ENCODE measurements around the gene CD48.

Gene CD48

DNA sequence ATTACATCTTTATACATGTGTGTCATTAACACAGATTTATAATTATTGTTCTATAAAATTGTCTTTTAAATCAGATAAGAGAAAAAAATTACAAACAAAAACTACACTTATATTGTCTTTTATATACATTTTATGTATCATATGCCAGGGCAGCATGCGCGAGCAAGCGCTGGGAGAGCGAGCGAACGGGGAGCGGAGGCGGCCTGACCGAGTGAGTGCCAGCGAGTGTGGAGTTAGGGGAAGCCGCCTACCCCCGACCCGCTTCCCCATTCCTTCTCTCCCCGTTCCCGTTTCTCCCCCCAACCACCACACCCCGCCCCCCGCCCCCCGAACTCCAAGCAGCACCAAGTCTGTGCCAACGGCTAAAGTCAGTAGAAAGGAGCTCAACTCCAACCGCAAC lies 41.8 kb downstream of the CD48 start:
- no peak overlapping the region for H3K4me3 Mint-ChIP-seq
- DNase-seq, result no peak
- peaks cover 40% of the 10 kb centered on the region for H3K4me1 Mint-ChIP-seq
- H3K9me3 Mint-ChIP-seq, result peaks cover 18% of the 10 kb centered on the region
- no peak overlapping the region for H3K27ac Mint-ChIP-seq
- ATAC-seq, result no peak
- H3K27me3 Mint-ChIP-seq, result no peaks in the 10 kb centered on the region
- peaks cover 29% of the 10 kb centered on the region for H3K36me3 Mint-ChIP-seq (ENCODE audit: low read depth)

DNA sequence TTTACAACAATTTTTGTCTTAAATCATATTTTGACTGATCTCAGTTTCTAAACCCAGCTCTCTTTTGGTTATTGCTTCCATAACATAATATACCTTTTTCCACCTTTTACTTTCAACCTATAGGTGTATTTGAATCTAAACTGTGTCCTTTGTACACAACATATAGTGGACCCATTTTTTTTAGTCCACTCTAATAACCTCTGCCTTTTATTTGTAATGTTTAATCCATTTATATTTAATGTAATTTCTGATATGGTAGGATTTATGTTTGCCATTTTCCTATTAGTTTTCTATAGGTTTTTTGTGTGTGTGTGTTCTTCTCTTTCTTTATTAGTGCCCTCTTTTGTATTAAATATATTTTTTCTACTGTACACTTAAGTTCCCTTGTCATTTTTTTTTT lies 42.3 kb downstream of the CD48 start:
- peaks cover 29% of the 10 kb centered on the region for H3K36me3 Mint-ChIP-seq (ENCODE audit: low read depth)
- H3K4me1 Mint-ChIP-seq, result peaks cover 45% of the 10 kb centered on the region
- H3K27ac Mint-ChIP-seq, result no peak overlapping the region
- ATAC-seq (no peak), DNase-seq (no peak)
- no peaks in the 10 kb centered on the region for H3K27me3 Mint-ChIP-seq
- peaks cover 18% of the 10 kb centered on the region for H3K9me3 Mint-ChIP-seq
- H3K4me3 Mint-ChIP-seq, result no peak overlapping the region

DNA sequence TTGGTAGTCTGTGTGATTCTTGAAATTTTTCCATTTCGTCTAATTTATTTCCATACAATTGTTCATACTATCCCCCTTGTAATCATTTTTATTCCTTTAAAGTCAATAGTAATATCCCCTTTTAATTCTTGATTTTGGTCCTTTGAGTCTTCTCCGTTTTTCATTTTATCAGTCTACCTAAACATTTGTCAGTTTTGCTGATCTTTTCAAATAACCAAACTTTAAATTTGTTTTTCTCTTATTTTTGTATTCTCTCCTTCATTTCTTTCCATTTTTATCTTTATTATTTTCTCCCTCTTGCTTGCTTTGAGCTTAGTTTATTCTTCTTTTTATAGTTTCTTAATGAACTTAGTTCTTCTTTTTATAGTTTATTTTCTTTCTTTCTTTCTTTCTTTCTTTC lies 43.7 kb downstream of the CD48 start:
- Mint-ChIP-seq H3K4me3 (no peak overlapping the region), H3K4me1 (peaks cover 57% of the 10 kb centered on the region), H3K27me3 (no peaks in the 10 kb centered on the region), H3K27ac (no peak overlapping the region), H3K9me3 (peaks cover 18% of the 10 kb centered on the region), H3K36me3 (ENCODE audit: low read depth) (peaks cover 29% of the 10 kb centered on the region)
- DNase-seq, result no peak
- ATAC-seq, result no peak

DNA sequence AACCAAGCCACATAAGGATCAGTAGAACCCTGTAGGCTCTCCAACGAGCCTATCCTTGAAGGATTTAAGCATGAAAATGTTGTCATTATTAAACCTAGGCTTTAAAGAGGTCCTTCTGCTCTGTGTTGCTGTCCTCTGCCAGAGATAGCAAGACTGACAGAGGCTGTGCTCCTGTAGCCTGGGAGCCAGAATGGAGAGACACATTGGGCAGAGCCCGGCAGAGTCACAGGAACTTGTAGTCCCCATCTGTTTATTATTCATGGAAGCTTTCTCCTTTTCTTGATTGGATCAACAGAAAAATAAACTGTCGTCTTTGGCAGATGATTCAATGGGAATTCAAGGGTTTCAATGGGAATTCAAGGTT lies 45.6 kb downstream of the CD48 start:
- H3K4me1 Mint-ChIP-seq, result peaks cover 64% of the 10 kb centered on the region
- peaks cover 18% of the 10 kb centered on the region for H3K9me3 Mint-ChIP-seq
- DNase-seq (no peak), ATAC-seq (no peak)
- peaks cover 27% of the 10 kb centered on the region for H3K36me3 Mint-ChIP-seq (ENCODE audit: low read depth)
- peak overlapping the region; percentile 58 for H3K4me3 Mint-ChIP-seq
- H3K27ac Mint-ChIP-seq, result peak overlapping the region; percentile 91
- no peaks in the 10 kb centered on the region for H3K27me3 Mint-ChIP-seq

DNA sequence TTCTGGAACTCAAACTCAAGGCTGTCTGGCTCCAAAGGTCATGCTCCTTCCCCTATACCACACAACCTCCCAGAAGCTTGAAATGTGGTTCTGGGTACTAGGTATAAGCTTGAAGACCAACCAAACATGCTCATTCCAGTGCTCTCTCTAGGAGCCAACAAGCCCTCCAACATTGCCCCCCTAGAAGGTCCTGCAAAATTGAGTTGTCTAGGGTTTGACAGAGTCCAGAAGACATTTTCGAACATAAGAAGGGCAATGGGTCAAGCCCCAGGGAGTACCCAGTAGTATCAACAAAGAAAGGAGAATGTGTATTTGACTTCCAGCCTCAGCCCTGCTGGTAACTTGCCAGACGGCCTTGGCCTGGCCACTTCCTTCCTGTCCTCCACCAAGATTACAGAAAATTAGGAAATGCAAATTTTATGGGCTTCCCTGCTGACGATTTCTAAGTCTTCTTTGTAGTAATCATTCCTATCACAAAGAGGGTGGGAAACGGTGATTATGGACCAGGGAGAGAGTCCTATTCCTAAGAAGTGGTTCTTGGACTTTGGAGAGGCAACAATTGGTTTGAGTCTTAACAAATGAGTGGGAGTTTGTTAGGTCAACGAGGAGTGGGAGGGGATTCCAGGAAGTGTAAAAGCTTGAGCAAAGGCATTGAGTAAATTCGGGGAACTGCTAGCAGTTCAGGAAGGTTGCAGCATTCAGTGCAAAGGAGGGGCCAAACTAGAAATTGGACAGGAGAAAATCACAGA lies 46.1 kb downstream of the CD48 start:
- Mint-ChIP-seq H3K27me3 (no peaks in the 10 kb centered on the region), H3K4me3 (peak overlapping the region; percentile 58), H3K9me3 (peaks cover 19% of the 10 kb centered on the region), H3K36me3 (ENCODE audit: low read depth) (peaks cover 23% of the 10 kb centered on the region), H3K4me1 (peaks cover 59% of the 10 kb centered on the region), H3K27ac (peak overlapping the region; percentile 91)
- ATAC-seq (peak; percentile 65), DNase-seq (no peak)

DNA sequence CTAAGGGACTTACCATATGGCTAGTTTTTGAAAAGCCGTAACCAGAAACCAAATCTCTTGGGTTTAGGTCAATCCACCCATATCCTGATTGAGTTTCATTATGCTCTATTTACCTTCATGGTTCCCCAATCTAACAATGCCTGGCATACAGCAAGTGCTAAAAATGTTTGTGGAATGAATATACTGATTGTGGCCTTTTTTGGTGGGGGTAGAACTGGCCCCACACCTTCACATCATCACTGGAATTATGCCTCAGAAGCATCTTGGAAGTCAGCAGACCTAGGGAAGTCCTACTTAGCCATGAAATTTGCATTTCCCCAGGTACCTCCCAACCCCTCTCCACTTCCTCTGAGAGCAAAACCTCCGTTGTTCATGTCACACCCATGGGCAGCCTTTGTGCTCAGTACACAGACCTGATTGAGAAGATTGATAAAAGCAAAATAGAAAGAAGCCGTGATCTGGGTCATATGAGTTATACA lies 47.0 kb downstream of the CD48 start:
- DNase-seq, result no peak
- H3K4me1 Mint-ChIP-seq, result peaks cover 59% of the 10 kb centered on the region
- H3K27ac Mint-ChIP-seq, result peak overlapping the region; percentile 91

DNA sequence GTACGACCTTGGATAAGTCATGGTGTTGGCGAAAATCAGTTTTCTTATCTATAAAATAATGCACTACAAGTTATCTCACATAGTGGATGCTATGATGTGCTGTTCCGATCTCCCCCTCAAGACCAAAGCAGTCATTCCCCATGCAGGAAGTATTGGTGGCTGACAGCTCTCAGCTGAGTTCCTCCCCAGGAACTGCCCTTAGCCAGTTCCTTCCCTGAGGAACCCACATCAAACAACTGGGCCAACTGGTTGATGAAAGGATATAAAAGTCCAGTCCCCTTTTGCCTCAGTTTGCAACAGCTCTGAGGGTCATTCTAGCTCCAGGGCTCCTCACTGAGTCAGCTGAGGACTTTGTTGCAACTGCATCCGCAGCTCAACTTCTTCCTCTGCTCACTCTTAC lies 48.7 kb downstream of the CD48 start:
- Mint-ChIP-seq H3K4me3 (no peak overlapping the region), H3K4me1 (peaks cover 68% of the 10 kb centered on the region), H3K9me3 (peaks cover 14% of the 10 kb centered on the region), H3K36me3 (ENCODE audit: low read depth) (peaks cover 15% of the 10 kb centered on the region), H3K27me3 (no peaks in the 10 kb centered on the region), H3K27ac (no peak overlapping the region)
- no peak for DNase-seq
- ATAC-seq, result no peak

More for the DNA sequence above, 47.0 kb downstream of the CD48 start:
- peak overlapping the region; percentile 58 for H3K4me3 Mint-ChIP-seq
- peaks cover 20% of the 10 kb centered on the region for H3K9me3 Mint-ChIP-seq
- H3K27me3 Mint-ChIP-seq, result no peaks in the 10 kb centered on the region
- peak; percentile 90 for ATAC-seq
- peaks cover 23% of the 10 kb centered on the region for H3K36me3 Mint-ChIP-seq (ENCODE audit: low read depth)

DNA sequence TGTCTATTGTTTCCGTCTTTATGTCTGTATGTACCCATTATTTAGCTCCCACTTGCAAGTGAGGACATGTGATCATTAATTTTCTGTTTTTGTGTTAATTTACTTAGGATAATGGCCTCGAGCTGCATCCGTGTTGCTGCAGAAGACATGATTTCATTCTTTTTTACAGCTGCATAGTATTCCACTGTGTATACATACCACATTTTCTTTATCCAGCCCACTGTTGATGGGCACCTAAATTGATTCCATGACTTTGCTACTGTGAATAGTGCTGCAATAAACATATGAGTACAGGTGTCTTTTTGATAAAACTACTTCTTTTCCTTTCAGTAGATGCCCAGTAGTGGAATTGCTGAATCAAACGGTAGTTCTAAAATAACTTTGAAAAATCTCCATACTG lies 52.1 kb downstream of the CD48 start:
- Mint-ChIP-seq H3K9me3 (peaks cover 14% of the 10 kb centered on the region), H3K27me3 (no peaks in the 10 kb centered on the region), H3K4me1 (peaks cover 60% of the 10 kb centered on the region), H3K4me3 (no peak overlapping the region), H3K36me3 (ENCODE audit: low read depth) (peaks cover 9% of the 10 kb centered on the region), H3K27ac (no peak overlapping the region)
- ATAC-seq (no peak), DNase-seq (no peak)

DNA sequence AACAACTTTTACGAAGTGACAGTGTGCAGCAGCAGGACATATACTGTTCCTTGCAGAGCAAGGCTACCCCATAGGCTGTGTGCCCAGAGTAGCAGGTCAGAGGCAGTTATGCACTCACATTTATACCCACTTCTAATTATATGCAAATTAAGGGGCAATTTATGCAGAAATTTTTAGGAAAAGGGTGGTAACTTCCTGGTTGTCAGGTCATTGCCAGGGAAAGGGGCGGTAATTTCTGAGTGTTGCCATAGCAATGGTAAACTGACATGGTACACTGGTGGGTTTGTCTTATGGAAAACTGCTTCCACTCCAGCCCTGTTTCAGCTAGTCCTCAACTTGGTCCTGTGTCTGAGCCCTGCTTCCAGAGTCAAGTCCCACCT lies 52.8 kb downstream of the CD48 start:
- peaks cover 9% of the 10 kb centered on the region for H3K36me3 Mint-ChIP-seq (ENCODE audit: low read depth)

DNA sequence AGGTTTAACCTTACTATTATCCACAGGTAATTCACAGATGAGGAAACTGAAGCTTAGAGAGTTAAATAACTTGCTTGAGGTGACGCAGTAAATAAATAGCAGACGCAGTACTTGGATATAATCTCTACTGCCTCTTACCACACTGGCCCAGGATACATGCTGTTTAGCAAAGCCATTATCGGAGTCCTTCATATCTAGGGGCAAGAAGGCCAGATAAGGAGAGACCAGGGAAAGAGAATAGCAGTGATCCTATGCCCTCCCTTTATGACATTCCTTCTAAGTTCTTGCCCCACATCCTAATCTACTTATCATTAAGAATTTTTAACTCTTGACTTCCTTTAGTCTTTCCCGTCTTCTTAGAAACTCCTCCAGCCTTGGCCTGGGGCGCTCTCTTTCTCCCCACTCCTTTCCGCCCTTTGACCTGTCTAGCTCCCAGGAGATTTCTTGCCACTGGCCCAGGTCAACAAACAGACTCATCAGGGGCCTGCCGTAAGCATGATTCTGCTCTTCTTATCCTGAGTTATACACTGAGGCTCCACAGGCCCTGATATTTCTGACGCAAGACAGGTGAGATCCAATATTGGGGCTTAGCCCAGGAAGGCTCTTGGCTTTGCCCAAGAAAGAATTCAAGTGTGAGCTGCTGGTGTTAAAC lies 53.3 kb downstream of the CD48 start:
- no peaks in the 10 kb centered on the region for H3K27me3 Mint-ChIP-seq
- no peak overlapping the region for H3K27ac Mint-ChIP-seq
- DNase-seq, result no peak
- ATAC-seq, result no peak
- H3K4me1 Mint-ChIP-seq, result peaks cover 62% of the 10 kb centered on the region
- H3K4me3 Mint-ChIP-seq, result no peak overlapping the region
- peaks cover 14% of the 10 kb centered on the region for H3K9me3 Mint-ChIP-seq
- peaks cover 9% of the 10 kb centered on the region for H3K36me3 Mint-ChIP-seq (ENCODE audit: low read depth)

More for the DNA sequence above, 52.8 kb downstream of the CD48 start:
- no peak overlapping the region for H3K27ac Mint-ChIP-seq
- ATAC-seq (no peak), DNase-seq (no peak)
- H3K4me3 Mint-ChIP-seq, result no peak overlapping the region
- peaks cover 14% of the 10 kb centered on the region for H3K9me3 Mint-ChIP-seq
- H3K27me3 Mint-ChIP-seq, result no peaks in the 10 kb centered on the region
- peaks cover 60% of the 10 kb centered on the region for H3K4me1 Mint-ChIP-seq

DNA sequence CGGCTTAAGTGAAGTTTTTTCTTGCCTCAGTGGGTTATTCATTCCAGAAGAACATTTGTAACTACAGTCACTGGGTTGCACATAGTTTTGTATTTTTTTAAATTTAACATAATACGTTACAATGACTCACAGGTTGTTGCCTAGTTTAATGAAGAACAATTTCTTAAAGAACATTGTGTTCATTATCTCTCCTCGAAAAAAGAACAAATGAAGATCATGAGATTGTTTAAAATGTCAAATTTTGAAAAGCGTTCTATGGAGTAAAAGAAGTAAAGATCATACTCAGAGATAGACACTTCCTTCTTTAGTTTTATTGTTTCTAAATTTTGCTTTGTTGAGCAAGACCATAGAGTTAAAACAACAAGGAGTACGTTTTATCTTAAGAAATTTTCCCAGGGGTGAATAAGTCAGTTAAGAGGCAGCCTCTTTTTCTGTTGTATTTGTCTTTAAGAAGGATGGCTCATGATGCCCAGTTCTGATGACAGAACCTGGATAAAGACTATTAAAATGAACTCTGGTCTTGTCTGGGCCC lies 54.3 kb downstream of the CD48 start:
- Mint-ChIP-seq H3K36me3 (ENCODE audit: low read depth) (peaks cover 9% of the 10 kb centered on the region), H3K27me3 (no peaks in the 10 kb centered on the region), H3K4me3 (no peak overlapping the region), H3K9me3 (peaks cover 14% of the 10 kb centered on the region), H3K4me1 (peaks cover 62% of the 10 kb centered on the region), H3K27ac (peak overlapping the region; percentile 23)
- no peak for ATAC-seq
- DNase-seq, result no peak

DNA sequence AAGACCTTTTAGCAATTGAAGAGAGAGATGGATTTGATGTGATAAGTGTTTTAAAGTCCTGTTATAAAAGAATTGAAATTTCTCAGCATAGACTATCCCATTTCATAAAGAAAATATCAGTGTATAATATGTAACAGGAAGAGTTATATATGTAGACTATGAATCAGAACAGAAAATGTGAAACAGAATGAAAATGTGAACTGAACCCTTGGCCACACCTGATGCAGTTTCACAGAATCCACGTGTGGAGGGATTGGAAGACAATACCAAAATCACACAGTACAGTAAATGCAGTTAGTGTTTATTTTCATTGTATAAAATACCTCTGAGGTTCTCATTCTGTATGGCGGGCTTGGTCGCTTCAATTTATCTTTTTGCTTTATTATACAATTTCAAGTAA lies 54.9 kb downstream of the CD48 start:
- Mint-ChIP-seq H3K4me3 (no peak overlapping the region), H3K27me3 (no peaks in the 10 kb centered on the region)

DNA sequence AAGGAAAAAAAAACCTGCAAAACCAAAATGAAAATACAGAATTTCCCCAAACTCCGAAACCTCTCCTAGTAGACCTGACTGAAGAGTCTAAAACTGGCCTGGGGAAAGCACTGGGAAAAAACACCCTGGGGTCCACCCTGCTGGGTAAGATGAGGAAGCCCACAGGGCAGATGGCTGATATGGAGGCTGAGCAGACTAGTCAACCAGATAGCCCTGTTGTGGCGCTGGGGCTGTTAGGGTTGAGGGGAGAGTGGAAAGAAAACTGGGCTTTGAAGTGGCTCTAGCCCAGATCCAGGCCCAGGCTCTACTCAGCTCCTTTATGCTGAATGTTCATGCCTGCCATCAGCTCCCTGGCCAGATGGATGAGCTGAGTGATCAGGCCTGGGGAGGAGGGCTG lies 58.0 kb downstream of the CD48 start:
- H3K4me1 Mint-ChIP-seq, result peaks cover 82% of the 10 kb centered on the region
- peak overlapping the region; percentile 83 for H3K27ac Mint-ChIP-seq
- no peak overlapping the region for H3K4me3 Mint-ChIP-seq
- no peaks in the 10 kb centered on the region for H3K27me3 Mint-ChIP-seq
- H3K9me3 Mint-ChIP-seq, result no peaks in the 10 kb centered on the region
- ATAC-seq (peak; percentile 70), DNase-seq (no peak)
- H3K36me3 Mint-ChIP-seq (ENCODE audit: low read depth), result peaks cover 17% of the 10 kb centered on the region

More for the DNA sequence above, 54.9 kb downstream of the CD48 start:
- Mint-ChIP-seq H3K36me3 (ENCODE audit: low read depth) (peaks cover 9% of the 10 kb centered on the region), H3K27ac (peak overlapping the region; percentile 30), H3K4me1 (peaks cover 63% of the 10 kb centered on the region), H3K9me3 (peaks cover 14% of the 10 kb centered on the region)
- ATAC-seq (peak; percentile 26), DNase-seq (no peak)

DNA sequence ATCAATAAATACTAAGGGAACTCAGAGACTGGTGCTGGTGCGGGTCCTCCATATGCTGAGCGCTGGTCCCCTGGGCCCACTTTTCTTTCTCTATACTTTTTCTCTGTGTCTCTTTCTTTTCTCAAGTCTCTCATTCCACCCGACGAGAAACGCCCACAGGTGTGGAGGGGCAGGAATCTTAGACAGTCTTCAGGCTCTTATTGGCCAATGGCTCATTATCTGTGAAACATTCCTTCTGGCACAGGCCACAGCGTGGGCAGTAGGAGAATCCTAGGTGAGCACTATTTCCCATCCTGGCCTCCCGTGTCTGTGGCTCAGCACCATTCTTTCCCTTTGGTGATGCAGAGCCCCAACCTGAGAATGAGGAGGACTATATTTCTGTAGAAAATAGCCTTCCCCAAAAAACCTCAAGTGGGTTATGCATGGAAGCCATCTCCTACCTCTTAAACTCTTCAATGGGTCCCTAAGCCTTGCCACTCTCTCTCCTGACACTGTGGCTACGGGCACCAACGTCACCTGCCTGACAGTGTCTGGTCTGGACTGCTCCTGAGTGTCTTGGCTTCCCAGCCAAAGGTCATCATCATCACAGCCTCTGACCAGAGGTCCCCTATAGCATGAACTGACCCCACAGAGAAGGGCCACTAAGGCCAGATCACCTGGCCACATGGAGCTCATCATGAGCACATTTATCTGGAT lies 58.5 kb downstream of the CD48 start:
- DNase-seq (no peak), ATAC-seq (no peak)
- Mint-ChIP-seq H3K27me3 (no peaks in the 10 kb centered on the region), H3K4me3 (no peak overlapping the region), H3K36me3 (ENCODE audit: low read depth) (peaks cover 17% of the 10 kb centered on the region), H3K4me1 (peaks cover 82% of the 10 kb centered on the region), H3K9me3 (no peaks in the 10 kb centered on the region), H3K27ac (peak overlapping the region; percentile 83)
